ENCODE results near the gene TTC34.

TTC34 gene

GRCh38 chr1:2801535-2802291 lies at the start of gene TTC34:
TSS of gene TTC34 (minus strand) at chr1:2801693. CDS start at chr1:2800827, 866 bp downstream.
- Histone ChIP-seq H3K9ac (ENCODE audit: low read length) (no peak within 1 kb of the TSS), H3K27me3 (ENCODE audit: insufficient read depth, low read length) (no peaks in the 10 kb centered on the region)

GRCh38 chr1:2850502-2850901 lies 49.0 kb upstream of the TTC34 start:
- no peaks in the 10 kb centered on the region for H3K9me2 ChIP-seq (ENCODE audit: low read depth, low read length)
- H2AFZ ChIP-seq (ENCODE audit: low read length): no peak overlapping the region
- H3K27me3 ChIP-seq (ENCODE audit: insufficient read depth, low read length): no peaks in the 10 kb centered on the region

More at GRCh38 chr1:2801535-2802291, at the start of gene TTC34:
- TF ChIP-seq EZH2 (IDR thresholded peaks at IDR 0.05; ENCODE audit: borderline replicate concordance, low read length) (no peak), CTCF (IDR thresholded peaks at IDR 0.05; ENCODE audit: low read length) (peak; percentile 60)
- Histone ChIP-seq H3K36me3 (ENCODE audit: insufficient read depth, low read length) (no peaks in the 10 kb centered on the region), H3K4me1 (ENCODE audit: insufficient read depth, low read length, severe bottlenecking) (no peaks in the 10 kb centered on the region), H3K4me2 (ENCODE audit: low read length) (no peak within 1 kb of the TSS), H4K20me1 (ENCODE audit: insufficient read depth, low read length) (no peaks in the 10 kb centered on the region), H3K27ac (ENCODE audit: low read depth, low read length, poor library complexity, severe bottlenecking) (no peak within 1 kb of the TSS), H3F3A (ENCODE audit: insufficient read depth, low read length) (no peaks in the 10 kb centered on the region), H3K79me2 (ENCODE audit: insufficient read depth, low read length) (no peaks in the 10 kb centered on the region), H3K9me3 (ENCODE audit: low read length) (no peaks in the 10 kb centered on the region), H3K4me3 (ENCODE audit: low read depth, low read length, poor library complexity, severe bottlenecking) (no peak within 1 kb of the TSS), H3K9me2 (ENCODE audit: low read depth, low read length) (no peaks in the 10 kb centered on the region), H2AFZ (ENCODE audit: low read length) (no peak within 1 kb of the TSS)

GRCh38 chr1:2848006-2848670 lies 46.6 kb upstream of the TTC34 start:
- Histone ChIP-seq H4K20me1 (ENCODE audit: insufficient read depth, low read length) (no peaks in the 10 kb centered on the region), H3K79me2 (ENCODE audit: insufficient read depth, low read length) (no peaks in the 10 kb centered on the region), H3K4me1 (ENCODE audit: insufficient read depth, low read length, severe bottlenecking) (no peaks in the 10 kb centered on the region), H3K27ac (ENCODE audit: low read depth, low read length, poor library complexity, severe bottlenecking) (no peak overlapping the region), H3K9me2 (ENCODE audit: low read depth, low read length) (no peaks in the 10 kb centered on the region), H3K4me3 (ENCODE audit: low read depth, low read length, poor library complexity, severe bottlenecking) (no peak overlapping the region), H3K36me3 (ENCODE audit: insufficient read depth, low read length) (no peaks in the 10 kb centered on the region; the same call in 1 of the 2 replicates), H3F3A (ENCODE audit: insufficient read depth, low read length) (no peaks in the 10 kb centered on the region), H2AFZ (ENCODE audit: low read length) (no peak overlapping the region), H3K9me3 (ENCODE audit: low read length) (no peaks in the 10 kb centered on the region), H3K4me2 (ENCODE audit: low read length) (no peak overlapping the region), H3K27me3 (ENCODE audit: insufficient read depth, low read length) (no peaks in the 10 kb centered on the region), H3K9ac (ENCODE audit: low read length) (no peak overlapping the region)
- TF ChIP-seq EZH2 (IDR thresholded peaks at IDR 0.05; ENCODE audit: borderline replicate concordance, low read length) (no peak), CTCF (IDR thresholded peaks at IDR 0.05; ENCODE audit: low read length) (no peak)

More at GRCh38 chr1:2850502-2850901, 49.0 kb upstream of the TTC34 start:
- Histone ChIP-seq H3K4me1 (ENCODE audit: insufficient read depth, low read length, severe bottlenecking) (no peaks in the 10 kb centered on the region), H4K20me1 (ENCODE audit: insufficient read depth, low read length) (no peaks in the 10 kb centered on the region), H3K27ac (ENCODE audit: low read depth, low read length, poor library complexity, severe bottlenecking) (no peak overlapping the region), H3K79me2 (ENCODE audit: insufficient read depth, low read length) (no peaks in the 10 kb centered on the region), H3K36me3 (ENCODE audit: insufficient read depth, low read length) (no peaks in the 10 kb centered on the region), H3K9me3 (ENCODE audit: low read length) (no peaks in the 10 kb centered on the region), H3K4me2 (ENCODE audit: low read length) (no peak overlapping the region), H3F3A (ENCODE audit: insufficient read depth, low read length) (no peaks in the 10 kb centered on the region), H3K9ac (ENCODE audit: low read length) (no peak overlapping the region), H3K4me3 (ENCODE audit: low read depth, low read length, poor library complexity, severe bottlenecking) (no peak overlapping the region)
- no peak for TF ChIP-seq CTCF (IDR thresholded peaks at IDR 0.05; ENCODE audit: low read length)
